Fibroblast of lung (primary cell): Measurements from ENCODE around the gene TRMT2B.

Experiments
- CTCF ChIP-seq, 2 donors: IDR thresholded peaks in 1 of 2; conservative IDR thresholded peaks in 1 of 2; 1 replicate in 1 of 2; 2 replicates in 1 of 2; pipeline ENCODE4 v1.5.1; 2011 to 2012; ENCODE audit warnings: low read length in 2 of 2, control low read depth in 1 of 2, inconsistent platforms in 1 of 2, low read depth in 1 of 2, mild to moderate bottlenecking in 1 of 2
- EZH2 ChIP-seq: IDR thresholded peaks from 2 replicates; pipeline ENCODE4 v1.5.1; 2012; ENCODE audit warnings: low read length, control low read depth, mild to moderate bottlenecking; ENCODE audit errors: missing control alignments

GRCh38 chrX:100962811-100963210 is 89.1 kb downstream of the TRMT2B start:
- TF ChIP-seq CTCF (conservative IDR thresholded peaks at IDR 0.05 in 1 of 2, IDR thresholded peaks at IDR 0.05 in 1 of 2; ENCODE audit: low read depth in 1 of 2, low read length in 2 of 2) (no peak), EZH2 (no peak)
